ENCODE measurements around the gene ZNF132.

Gene ZNF132

GRCh38 chr19:58386576-58387337, 53.2 kb downstream of the ZNF132 start, which contains the start of gene RPS5:
Gene RPS5 (plus strand): TSS chr19:58387269. CDS start chr19:58388138, 869 bp downstream.
- peak; percentile 99 for DNase-seq (ENCODE audit: low spot score)

GRCh38 chr19:58385891-58386575, 53.9 kb downstream of the ZNF132 start:
- DNase-seq (ENCODE audit: low spot score): no peak

- DNase-seq (ENCODE audit: low spot score): no peak
These were observed 54.6 kb downstream of the ZNF132 start for GRCh38 chr19:58385313-58385890.

GRCh38 chr19:58382997-58383603, 56.9 kb downstream of the ZNF132 start:
- no peak for DNase-seq (ENCODE audit: low spot score)

Measured in LoVo (cell line).